ENCODE measurements around the gene PRDM16. TPM values are rescaled to one million over a fixed set of nuclear protein-coding genes. Genes with fewer than 3 reads are reported as not detected.

The PRDM16 gene
- total and polyA plus RNA-seq, 7 donors: 0.04 to 1.2 (median 0.31) TPM

GRCh38 chr1:3115275-3116149, 46.5 kb downstream of the PRDM16 start:
- TF ChIP-seq CTCF (IDR thresholded peaks at IDR 0.05): no peak
- Histone ChIP-seq H3K9me3 (no peaks in the 10 kb centered on the region), H3K27ac (no peak overlapping the region), H3K4me1 (no peaks in the 10 kb centered on the region), H3K4me3 (no peak overlapping the region), H3K27me3 (ENCODE audit: insufficient read depth in 3 of 3, low read length in 2 of 3) (peaks cover 0 to 7% (median 0%) of the 10 kb centered on the region in 3 donors), H3K36me3 (ENCODE audit: insufficient read depth in 1 of 2, low read depth in 1 of 2) (no peaks in the 10 kb centered on the region)
- DNase-seq: no peak
- intact Hi-C loops (cut with DNase I): no loop called here
- no peak for ATAC-seq
- WGBS, 3 donors: 88% methylated on average over 31 to 38 of the region's 38 CpGs

GRCh38 chr1:3116150-3116510, 47.1 kb downstream of the PRDM16 start:
- 78 to 84% (median 78%) methylated on average over 18 of the region's 18 CpGs for WGBS, 3 donors
- peaks cover 0 to 7% (median 0%) of the 10 kb centered on the region in 3 donors for H3K27me3 ChIP-seq (ENCODE audit: insufficient read depth in 3 of 3, low read length in 2 of 3)

GRCh38 chr1:3116560-3116959, 47.6 kb downstream of the PRDM16 start:
- 68 to 78% (median 70%) methylated on average over 11 to 13 of the region's 13 CpGs for WGBS, 3 donors
- intact Hi-C loops (cut with DNase I): no loop called here
- H3K27ac ChIP-seq: no peak overlapping the region
- H3K4me3 ChIP-seq: no peak overlapping the region
- H3K27me3 ChIP-seq (ENCODE audit: insufficient read depth in 3 of 3, low read length in 2 of 3): peaks cover 0 to 7% (median 0%) of the 10 kb centered on the region in 3 donors
- H3K36me3 ChIP-seq (ENCODE audit: insufficient read depth in 1 of 2, low read depth in 1 of 2): no peaks in the 10 kb centered on the region
- no peaks in the 10 kb centered on the region for H3K9me3 ChIP-seq
- no peaks in the 10 kb centered on the region for H3K4me1 ChIP-seq
- no peak for TF ChIP-seq CTCF (IDR thresholded peaks at IDR 0.05)
- no peak for ATAC-seq
- DNase-seq: no peak

More at GRCh38 chr1:3116150-3116510, 47.1 kb downstream of the PRDM16 start:
- intact Hi-C loops (cut with DNase I): no loop called here
- TF ChIP-seq CTCF (IDR thresholded peaks at IDR 0.05): no peak
- Histone ChIP-seq H3K36me3 (ENCODE audit: insufficient read depth in 1 of 2, low read depth in 1 of 2) (no peaks in the 10 kb centered on the region), H3K4me1 (no peaks in the 10 kb centered on the region), H3K4me3 (no peak overlapping the region), H3K9me3 (no peaks in the 10 kb centered on the region), H3K27ac (no peak overlapping the region)
- no peak for ATAC-seq
- DNase-seq: no peak

- Histone ChIP-seq H3K9me3 (no peaks in the 10 kb centered on the region), H3K36me3 (ENCODE audit: insufficient read depth in 1 of 2, low read depth in 1 of 2) (no peaks in the 10 kb centered on the region), H3K4me1 (no peaks in the 10 kb centered on the region), H3K4me3 (no peak overlapping the region), H3K27me3 (ENCODE audit: insufficient read depth in 3 of 3, low read length in 2 of 3) (peaks cover 0 to 7% (median 0%) of the 10 kb centered on the region in 3 donors), H3K27ac (no peak overlapping the region)
- intact Hi-C loops (cut with DNase I): no loop called here
- 94 to 96% (median 95%) methylated on average over 16 of the region's 16 CpGs for WGBS, 3 donors
- ATAC-seq: no peak
- DNase-seq: no peak
- no peak for TF ChIP-seq CTCF (IDR thresholded peaks at IDR 0.05)
Observed at GRCh38 chr1:3117879-3118278, 48.9 kb downstream of the PRDM16 start.
